Thoracic aorta (tissue), 2 donors: ENCODE measurements around the gene OR6K2. TPM values are rescaled to one million over a fixed set of nuclear protein-coding genes. Genes with fewer than 3 reads are reported as not detected.

Experiments used
- ATAC-seq: fragments of 150-250 bp; one replicate; pipeline ENCODE4 v1.8.0; 2017; ENCODE audit warnings: low read depth; ENCODE audit not compliant: insufficient number of reproducible peaks, low FRiP score
- DNase-seq: peaks from one replicate; pipeline ENCODE4 v3.0.0-alpha.2; 2020; ENCODE audit warnings: low spot score
- H3K27ac ChIP-seq, 2 donors: fragments of 200-600 bp; sonication (generic); 1 replicate in 1 of 2; 2 replicates in 1 of 2; pipeline ENCODE4 v1.5.1; 2016; ENCODE audit warnings: mild to moderate bottlenecking in 2 of 2, moderate library complexity in 2 of 2
- H3K27me3 ChIP-seq: fragments of 200-600 bp; sonication (generic); replicated peaks from 2 replicates; pipeline ENCODE4 v1.6.0; 2016; ENCODE audit warnings: mild to moderate bottlenecking; ENCODE audit not compliant: insufficient read depth
- H3K36me3 ChIP-seq: fragments of 200-600 bp; sonication (generic); one replicate; pipeline ENCODE4 v1.5.1; 2016
- H3K4me1 ChIP-seq, 2 donors: fragments of 200-600 bp; sonication (generic); 1 replicate in 1 of 2; 2 replicates in 1 of 2; pipeline versions ENCODE4 v1.5.1 to v1.6.0; 2016; ENCODE audit warnings: low read depth in 2 of 2, mild to moderate bottlenecking in 1 of 2; ENCODE audit not compliant: control insufficient read depth in 1 of 2
- H3K4me3 ChIP-seq: fragments of 200-600 bp; sonication (generic); 2 replicates; pipeline ENCODE4 v1.5.1; 2016; ENCODE audit warnings: mild to moderate bottlenecking
- H3K9me3 ChIP-seq: fragments of 200-600 bp; sonication (generic); 2 replicates; pipeline ENCODE4 v1.5.1; 2016
- CTCF ChIP-seq: fragments of 200-600 bp; sonication (generic); IDR thresholded peaks from one replicate; pipeline ENCODE4 v1.5.1; 2019; ENCODE audit warnings: antibody characterized with exemption
- total RNA-seq, 2 donors: library from RNA; depleted of rRNA; stranded (reverse); fragments of >200 nt; gene quantifications; one replicate each; pipeline versions ENCODE4 v1.1.0 to v1.2.3, GENCODE V29; 2016

OR6K2 gene
- total RNA-seq, 2 donors from 2014 or later: not detected

- DNase-seq: no peak
- H3K9me3 ChIP-seq: no peaks in the 10 kb centered on the region
- no peaks in the 10 kb centered on the region for H3K36me3 ChIP-seq
- H3K4me1 ChIP-seq: no peaks in the 10 kb centered on the region
- TF ChIP-seq CTCF: no peak
- H3K27ac ChIP-seq: no peak overlapping the region
- no peaks in the 10 kb centered on the region for H3K27me3 ChIP-seq
- ATAC-seq: no peak
- no peak overlapping the region for H3K4me3 ChIP-seq
These were observed 47.6 kb downstream of the OR6K2 start for GRCh38 chr1:158652721-158653334.

Other genes starting within 250 kb of the OR6K2 start
- gene OR10K1, start 238.8 kb downstream of the OR6K2 start, total RNA-seq: not detected
- gene OR10R2, start 228.4 kb downstream of the OR6K2 start, total RNA-seq: not detected
- not detected for gene OR6Y1, start 146.2 kb downstream of the OR6K2 start, total RNA-seq
- not detected for gene OR6P1, start 130.1 kb downstream of the OR6K2 start, total RNA-seq
- gene OR10X1, start 120.8 kb downstream of the OR6K2 start, total RNA-seq: not detected
- not detected for gene OR10Z1, start 95.4 kb downstream of the OR6K2 start, total RNA-seq
- gene SPTA1, start 13.9 kb downstream of the OR6K2 start, total RNA-seq: not detected
- not detected for gene OR6K3, start 20.1 kb upstream of the OR6K2 start, total RNA-seq
- gene OR6K6, start 54.1 kb upstream of the OR6K2 start, total RNA-seq: not detected
- gene OR6N1, start 71.5 kb upstream of the OR6K2 start, total RNA-seq: not detected
- not detected for gene OR6N2, start 80.6 kb upstream of the OR6K2 start, total RNA-seq
- 10 to 100 TPM; 11.0 to 12.7 TPM for gene MNDA, start 130.7 kb upstream of the OR6K2 start, total RNA-seq
- 1 to 10 TPM; 2.8 to 6.5 TPM for gene PYHIN1, start 230.9 kb upstream of the OR6K2 start, total RNA-seq